Endothelial cell of umbilical vein (primary cell): Measurements from ENCODE around the gene CCNB3. TPM values are rescaled to one million over a fixed set of nuclear protein-coding genes. Genes with fewer than 3 reads are reported as not detected.

Source experiments
- BruUV-seq: library from RNA; stranded (reverse); fragments of 400-500 nt; replicated peaks from 2 replicates; lab custom pipeline; 2021; lab: Mats Ljungman, UMichigan
- CTCF ChIA-PET: fragments of 300-600, 350-600 bp; sonication (Branson Sonifier 250); formaldehyde crosslinking; loops from one replicate; lab custom pipeline; 2021; ENCODE audit warnings: antibody characterized with exemption, inconsistent platforms; lab: Charles Lee
- POLR2A ChIA-PET: fragments of 300-600, 350-600 bp; sonication (Branson Sonifier 250); formaldehyde crosslinking; loops from one replicate; lab custom pipeline; 2021; ENCODE audit warnings: antibody characterized with exemption, inconsistent platforms; lab: Charles Lee
- DNase-seq: peaks from one replicate; pipeline ENCODE4 v3.0.0-alpha.2; 2011; ENCODE audit warnings: low read depth, low spot score
- FAIRE-seq: peaks from 2 replicates; lab custom pipeline; 2011; peaks lifted over from hg19 to GRCh38; lab: Jason Lieb, UNC
- H2AFZ ChIP-seq: 2 replicates; pipeline ENCODE4 v1.6.0; 2012; ENCODE audit warnings: low read depth, low read length, control low read depth, inconsistent platforms
- H3K27ac ChIP-seq: 2 replicates; pipeline ENCODE4 v1.5.1; 2011; ENCODE audit warnings: low read depth, mild to moderate bottlenecking, control low read depth, low read length, moderate library complexity; ENCODE audit not compliant: insufficient read depth
- H3K27me3 ChIP-seq, 2 experiments: 2 replicates each; pipeline versions ENCODE4 v1.6.0 to v1.6.1; 2011; ENCODE audit warnings: low read length in 2 of 2, mixed read lengths in 1 of 2; ENCODE audit not compliant: control insufficient read depth in 2 of 2, insufficient read depth in 2 of 2
- H3K36me3 ChIP-seq, 2 experiments: 2 replicates in 1 of 2; 3 replicates in 1 of 2; pipeline ENCODE4 v1.5.1; 2011; ENCODE audit warnings: low read length in 2 of 2, mild to moderate bottlenecking in 1 of 2, moderate library complexity in 1 of 2; ENCODE audit not compliant: control insufficient read depth in 2 of 2, insufficient read depth in 2 of 2; ENCODE audit errors: extremely low read depth in 1 of 2
- H3K4me1 ChIP-seq: 3 replicates; pipeline ENCODE4 v1.5.1; 2011; ENCODE audit warnings: mild to moderate bottlenecking, low read length; ENCODE audit not compliant: control insufficient read depth, insufficient read depth; ENCODE audit errors: extremely low read depth
- H3K4me2 ChIP-seq: 2 replicates; pipeline ENCODE4 v1.6.1; 2011; ENCODE audit warnings: low read length, control low read depth, mixed read lengths; ENCODE audit not compliant: insufficient read depth
- H3K4me3 ChIP-seq, 3 experiments: fragments of 200-600 bp in 1 of 3; sonication (generic), shearing (Covaris generic) in 1 of 3; replicated peaks in 1 of 3; 2 replicates each; pipeline ENCODE4 v1.5.1; 2011 to 2016; ENCODE audit warnings: control low read depth in 3 of 3, low read length in 3 of 3, mild to moderate bottlenecking in 2 of 3, inconsistent platforms in 1 of 3, low read depth in 1 of 3, moderate library complexity in 1 of 3; ENCODE audit not compliant: insufficient read depth in 1 of 3
- H3K79me2 ChIP-seq: 2 replicates; pipeline ENCODE4 v1.6.0; 2012; ENCODE audit warnings: low read length, inconsistent platforms; ENCODE audit not compliant: control insufficient read depth, insufficient read depth
- H3K9ac ChIP-seq: replicated peaks from 2 replicates; pipeline ENCODE3; 2011; ENCODE audit warnings: low read length, control low read depth; ENCODE audit not compliant: insufficient read depth; ENCODE audit errors: extremely low read depth
- H3K9me1 ChIP-seq: replicated peaks from 3 replicates; pipeline ENCODE4 v1.6.0; 2011; ENCODE audit warnings: mild to moderate bottlenecking, low read length; ENCODE audit not compliant: control insufficient read depth, insufficient read depth; ENCODE audit errors: extremely low read depth
- H3K9me3 ChIP-seq: replicated peaks from 2 replicates; pipeline ENCODE4 v1.5.1; 2012; ENCODE audit warnings: low read length, inconsistent platforms; ENCODE audit not compliant: control insufficient read depth, insufficient read depth
- H4K20me1 ChIP-seq: replicated peaks from 2 replicates; pipeline ENCODE3; 2011; ENCODE audit warnings: mild to moderate bottlenecking, low read length; ENCODE audit not compliant: control insufficient read depth, insufficient read depth; ENCODE audit errors: extremely low read depth
- EZH2 ChIP-seq: IDR thresholded peaks from 2 replicates; pipeline ENCODE4 v1.6.1; 2012; ENCODE audit warnings: borderline replicate concordance, low read depth, mild to moderate bottlenecking, moderate library complexity, low read length, inconsistent platforms; ENCODE audit not compliant: severe bottlenecking
- FOS ChIP-seq: IDR thresholded peaks from 2 replicates; pipeline ENCODE4 v1.6.1; 2011; ENCODE audit warnings: mild to moderate bottlenecking, low read length, moderate library complexity, borderline replicate concordance; ENCODE audit not compliant: insufficient read depth
- GATA2 ChIP-seq: IDR thresholded peaks from 2 replicates; pipeline ENCODE4 v1.7.0; 2011; ENCODE audit warnings: low read depth, mild to moderate bottlenecking, moderate library complexity, mixed read lengths, low read length; ENCODE audit not compliant: insufficient read length, insufficient read depth
- JUN ChIP-seq: IDR thresholded peaks from 2 replicates; pipeline ENCODE4 v1.6.1; 2011; ENCODE audit warnings: borderline replicate concordance, low read depth; ENCODE audit not compliant: insufficient read length, insufficient read depth
- MYC ChIP-seq: IDR thresholded peaks from one replicate; pipeline ENCODE4 v1.6.1; 2011; ENCODE audit warnings: mild to moderate bottlenecking, low read depth, low read length
- POLR2A ChIP-seq: IDR thresholded peaks from 2 replicates; pipeline ENCODE4 v1.6.1; 2012; ENCODE audit warnings: low read depth, mild to moderate bottlenecking, control low read depth, low read length
- POLR2AphosphoS5 ChIP-seq: IDR thresholded peaks from 2 replicates; pipeline ENCODE4 v1.6.1; 2012; ENCODE audit warnings: low read depth, mild to moderate bottlenecking, control low read depth, low read length, moderate library complexity; ENCODE audit not compliant: insufficient read depth
- dilution Hi-C: fragments of 300-500 bp; cut with MboI; formaldehyde crosslinking; loops from one replicate; pipeline ENCODE4 v1.15.0; 2019; ENCODE audit warnings: low sequenced_read_pairs; ENCODE audit not compliant: extremely low pct_ligation_motif_present
- intact Hi-C: fragments of 100-400 bp; cut with micrococcal nuclease; formaldehyde crosslinking; loops from one replicate; pipeline ENCODE4 v1.10.0; 2022
- polyA plus RNA-seq, 4 experiments: library from polyadenylated mRNA; depleted of rRNA in 3 of 4; stranded (reverse) in 3 of 4; unstranded in 1 of 4; fragments of >200 nt; gene quantifications; 2 replicates each; pipeline versions ENCODE4 v1.2.1 to v1.2.3, GENCODE V29; 2011 to 2012; ENCODE audit warnings: missing spikeins in 1 of 4
- total RNA-seq: library from RNA; stranded (reverse); gene quantifications from 2 replicates; pipeline ENCODE4 v1.2.3, GENCODE V29; 2021
- TF ChIP-seq, protein P1 (sequence below), 2 donors: IDR thresholded peaks; 1 replicate in 1 of 2; 2 replicates in 1 of 2; pipeline ENCODE4 v1.5.1; 2011; ENCODE audit warnings: low read length in 2 of 2, mild to moderate bottlenecking in 2 of 2, moderate library complexity in 2 of 2, control low read depth in 1 of 2, inconsistent platforms in 1 of 2, low read depth in 1 of 2; ENCODE audit not compliant: insufficient read depth in 1 of 2; ENCODE audit errors: extremely low read depth in 1 of 2
- TF ChIP-seq, protein P2 (sequence below): IDR thresholded peaks from 2 replicates; pipeline ENCODE4 v1.6.1; 2011; ENCODE audit not compliant: insufficient read depth, insufficient read length

The CCNB3 gene
- total and polyA plus RNA-seq, 2 donors (not counting 3 experiments of a cell fraction or from before 2014, with no cell fraction given) = 0.77 to 1.9 TPM

DNA sequence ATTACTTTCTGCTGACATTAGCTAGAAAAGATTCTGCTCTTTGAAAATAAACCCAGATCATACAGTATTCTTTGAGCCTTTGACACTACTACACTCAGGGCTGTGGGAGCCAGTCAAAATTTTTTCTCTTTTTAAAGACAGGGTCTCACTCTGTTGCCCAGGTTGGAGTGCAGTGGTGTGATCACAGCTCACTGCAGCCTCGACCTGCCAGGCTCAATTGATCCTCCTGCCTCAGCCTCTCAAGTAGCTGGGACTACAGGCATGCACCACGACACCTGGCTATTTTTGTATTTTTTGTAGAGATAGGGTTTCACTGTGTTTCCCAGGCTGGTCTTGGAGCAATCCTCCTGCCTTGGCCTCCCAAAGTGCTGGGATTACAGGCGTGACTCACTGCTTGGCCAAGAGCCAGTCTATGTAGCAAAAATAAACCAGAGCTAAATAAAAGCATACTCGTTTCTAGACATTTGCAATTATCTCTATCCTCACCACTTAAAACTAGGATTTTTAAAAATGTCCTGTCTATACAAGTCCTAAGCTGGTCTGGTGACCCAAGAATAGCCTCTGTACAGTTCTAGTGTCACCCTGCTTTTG lies 46.9 kb upstream of the CCNB3 start:
- intact Hi-C loops = no loop called here
- Histone ChIP-seq H3K9me3 (no peaks in the 10 kb centered on the region), H3K4me2 (no peak overlapping the region), H3K36me3 (no peaks in the 10 kb centered on the region), H3K27me3 (no peaks in the 10 kb centered on the region), H3K4me3 (no peak overlapping the region), H3K4me1 (no peaks in the 10 kb centered on the region), H3K9ac (no peak overlapping the region), H3K27ac (no peak overlapping the region), H3K9me1 (no peaks in the 10 kb centered on the region), H4K20me1 (no peaks in the 10 kb centered on the region), H2AFZ (no peak overlapping the region), H3K79me2 (no peaks in the 10 kb centered on the region)
- dilution Hi-C loops = no loop called here
- POLR2A ChIA-PET = no interaction called here
- BruUV-seq = no TSS peak
- CTCF ChIA-PET = no interaction called here
- peak; percentile 85 for FAIRE-seq
- TF ChIP-seq FOS = peak; percentile 14
- TF ChIP-seq POLR2AphosphoS5 = no peak
- TF ChIP-seq, protein P1, sequence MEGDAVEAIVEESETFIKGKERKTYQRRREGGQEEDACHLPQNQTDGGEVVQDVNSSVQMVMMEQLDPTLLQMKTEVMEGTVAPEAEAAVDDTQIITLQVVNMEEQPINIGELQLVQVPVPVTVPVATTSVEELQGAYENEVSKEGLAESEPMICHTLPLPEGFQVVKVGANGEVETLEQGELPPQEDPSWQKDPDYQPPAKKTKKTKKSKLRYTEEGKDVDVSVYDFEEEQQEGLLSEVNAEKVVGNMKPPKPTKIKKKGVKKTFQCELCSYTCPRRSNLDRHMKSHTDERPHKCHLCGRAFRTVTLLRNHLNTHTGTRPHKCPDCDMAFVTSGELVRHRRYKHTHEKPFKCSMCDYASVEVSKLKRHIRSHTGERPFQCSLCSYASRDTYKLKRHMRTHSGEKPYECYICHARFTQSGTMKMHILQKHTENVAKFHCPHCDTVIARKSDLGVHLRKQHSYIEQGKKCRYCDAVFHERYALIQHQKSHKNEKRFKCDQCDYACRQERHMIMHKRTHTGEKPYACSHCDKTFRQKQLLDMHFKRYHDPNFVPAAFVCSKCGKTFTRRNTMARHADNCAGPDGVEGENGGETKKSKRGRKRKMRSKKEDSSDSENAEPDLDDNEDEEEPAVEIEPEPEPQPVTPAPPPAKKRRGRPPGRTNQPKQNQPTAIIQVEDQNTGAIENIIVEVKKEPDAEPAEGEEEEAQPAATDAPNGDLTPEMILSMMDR (IDR thresholded peaks at IDR 0.05; ENCODE audit: extremely low read depth in 1 of 2, insufficient read depth in 1 of 2, low read depth in 1 of 2, low read length in 2 of 2) = no peak
- no peak for TF ChIP-seq GATA2
- no peak for TF ChIP-seq EZH2
- no peak for TF ChIP-seq POLR2A
- TF ChIP-seq JUN = no peak
- TF ChIP-seq, protein P2, sequence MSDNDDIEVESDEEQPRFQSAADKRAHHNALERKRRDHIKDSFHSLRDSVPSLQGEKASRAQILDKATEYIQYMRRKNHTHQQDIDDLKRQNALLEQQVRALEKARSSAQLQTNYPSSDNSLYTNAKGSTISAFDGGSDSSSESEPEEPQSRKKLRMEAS = no peak
- TF ChIP-seq MYC = no peak
- no peak for DNase-seq
